Eye (tissue), 1 donor: ENCODE data around the gene PPIC.
A peak's percentile ranks its signal among the peaks of the same experiment; 100 is the strongest.

Experiments used
- DNase-seq: peaks from one replicate; pipeline ENCODE4 v3.0.0-alpha.2; 2015

The PPIC gene

DNA sequence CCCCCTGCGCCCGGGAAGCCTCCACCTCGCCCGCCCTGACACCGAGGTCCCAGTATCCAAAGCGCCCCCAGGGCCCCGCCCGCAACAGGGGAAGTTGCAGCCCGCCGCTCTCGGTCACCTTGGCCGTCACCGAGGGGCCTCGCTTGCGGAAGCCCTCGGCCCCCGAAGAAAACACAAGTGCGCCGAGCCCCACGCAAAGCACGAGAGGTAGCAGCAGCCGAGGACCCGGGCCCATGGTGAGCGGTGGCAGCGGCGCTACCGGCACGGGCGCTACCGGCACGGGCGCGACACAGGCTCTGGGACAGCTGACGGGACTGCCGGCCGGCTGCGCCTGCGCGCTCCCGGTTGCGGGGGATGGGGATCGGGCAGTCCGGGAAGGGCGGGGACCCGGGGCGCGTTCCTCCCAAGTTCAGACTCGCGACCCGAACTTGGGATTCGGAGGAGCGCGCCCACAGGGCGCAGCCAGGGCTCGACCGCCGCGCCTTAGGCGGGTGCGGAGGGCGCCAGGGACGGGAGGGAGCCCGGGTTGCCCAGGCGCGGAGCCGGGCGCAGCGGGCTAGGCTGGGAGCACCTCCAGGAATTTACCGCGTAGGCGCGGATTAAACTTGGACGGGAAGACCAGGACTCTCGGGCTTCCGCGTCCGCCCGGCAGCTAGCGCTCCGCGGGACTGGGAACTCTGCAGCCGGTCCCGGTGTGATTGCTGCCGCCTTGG lies at the start of gene PPIC:
Gene PPIC, minus strand, starts transcription at position 335 of the 713 bp plus-strand sequence. Its CDS starts 100 bp downstream, at position 235.
- peak; percentile 90 for DNase-seq

DNA sequence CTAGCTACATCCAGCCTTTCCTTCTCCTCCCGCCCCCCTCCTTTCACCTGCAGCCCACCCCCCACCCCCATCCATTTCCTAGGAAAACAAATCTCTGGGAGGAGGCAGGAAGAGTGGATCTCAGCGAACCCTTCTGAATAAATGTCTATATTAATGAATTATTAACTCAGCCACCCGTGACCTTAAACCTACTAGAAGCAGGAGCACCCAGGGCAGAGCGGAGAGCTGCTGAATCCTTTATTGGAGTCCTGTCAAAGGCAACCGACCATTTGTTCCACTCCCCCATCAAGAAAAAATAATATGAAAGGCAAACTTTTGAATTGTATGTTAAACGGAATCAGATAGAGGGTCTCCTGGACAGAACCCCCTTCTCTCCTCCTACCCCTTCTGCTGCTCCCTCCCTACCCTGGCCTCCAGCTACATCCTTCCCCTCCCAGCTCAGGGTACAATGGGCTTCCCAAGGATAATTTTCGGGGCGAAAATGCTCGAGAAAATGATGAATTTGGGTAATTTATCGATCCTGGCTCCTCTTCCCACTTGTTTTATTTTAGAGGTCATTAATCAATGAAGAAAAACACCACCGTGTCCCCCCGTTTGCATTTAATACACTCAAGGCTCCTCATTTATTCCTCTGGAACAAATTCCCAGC lies 49.2 kb upstream of the PPIC start:
- DNase-seq = peak; percentile 37

DNA sequence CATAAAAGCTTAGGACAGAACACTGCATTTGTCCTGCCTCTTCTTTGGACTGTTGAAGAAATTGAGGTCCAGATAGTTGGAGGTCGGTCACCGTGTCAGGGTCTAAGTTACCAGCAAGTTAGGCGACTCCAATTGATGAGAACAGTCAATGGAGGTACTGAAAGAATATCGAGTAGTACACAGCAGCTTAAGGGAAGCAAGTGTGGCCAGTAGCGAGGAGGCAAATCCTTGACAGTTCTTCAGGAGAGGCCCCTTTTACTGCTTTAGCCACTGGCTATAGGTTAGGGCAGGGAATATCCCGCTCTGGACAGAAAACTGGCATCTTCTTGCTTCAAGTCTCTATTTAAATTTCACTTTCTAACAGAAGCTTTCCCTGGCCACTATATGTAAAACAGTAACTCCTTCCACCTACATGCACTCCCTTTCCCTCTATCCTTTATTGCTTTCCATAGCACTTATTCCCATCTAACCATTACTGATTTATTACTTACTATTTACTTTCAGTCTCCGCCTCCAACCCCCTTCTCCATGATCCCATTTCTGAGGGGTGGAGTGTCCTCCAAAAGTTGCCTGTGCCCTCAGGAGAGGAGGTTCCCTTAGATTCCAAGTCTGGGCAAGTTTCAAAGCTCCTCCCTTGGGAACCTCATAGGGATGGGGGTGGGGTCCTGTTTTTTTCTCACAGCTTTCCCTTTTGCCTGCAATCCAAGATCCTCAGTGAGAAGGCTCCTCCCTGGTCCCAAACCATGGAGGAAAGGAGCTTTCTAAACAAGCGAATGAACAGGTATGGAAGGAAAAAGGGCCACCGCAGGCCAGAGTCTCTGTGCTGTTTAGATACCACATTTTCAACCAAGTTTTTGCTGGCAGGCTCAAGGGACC lies 48.4 kb upstream of the PPIC start:
- DNase-seq = no peak

- no peak for DNase-seq
Measured at GRCh38 chr5:123083298-123083697, 46.8 kb upstream of the PPIC start.

GRCh38 chr5:123080215-123080614 lies 43.7 kb upstream of the PPIC start:
- no peak for DNase-seq

- no peak for DNase-seq
Measured at GRCh38 chr5:123075521-123076163, 39.1 kb upstream of the PPIC start.

- DNase-seq = no peak
Measured at GRCh38 chr5:123068368-123068938, 31.9 kb upstream of the PPIC start.

GRCh38 chr5:123066016-123066415 lies 29.5 kb upstream of the PPIC start:
- no peak for DNase-seq

- DNase-seq = no peak
Measured at GRCh38 chr5:123059455-123059854, 22.9 kb upstream of the PPIC start.

DNA sequence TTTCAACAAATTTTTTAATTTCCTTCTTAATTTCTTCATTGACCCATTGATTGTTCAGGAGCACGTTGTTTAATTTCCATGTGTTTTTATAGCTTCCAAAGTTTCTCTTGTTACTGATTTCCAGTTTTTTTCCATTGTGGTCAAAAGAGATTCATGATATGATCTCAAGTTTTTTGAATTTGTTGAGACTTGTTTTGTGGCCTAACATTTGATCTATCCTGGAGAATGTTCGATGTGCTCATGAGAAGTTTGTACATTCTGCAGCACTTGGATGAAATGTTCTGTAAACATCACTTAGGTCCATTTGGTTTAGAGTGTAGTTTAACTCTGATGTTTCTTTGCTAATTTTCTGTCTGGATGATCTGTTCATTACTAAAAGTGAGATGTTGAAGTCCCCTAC lies 14.7 kb upstream of the PPIC start:
- no peak for DNase-seq

GRCh38 chr5:123047706-123048105 lies 11.2 kb upstream of the PPIC start:
- no peak for DNase-seq

GRCh38 chr5:123046222-123046621 lies 9.7 kb upstream of the PPIC start:
- no peak for DNase-seq

- no peak for DNase-seq
Measured at GRCh38 chr5:123044926-123045617, 8.5 kb upstream of the PPIC start.

- DNase-seq = no peak
Measured at GRCh38 chr5:123039673-123040072, 3.1 kb upstream of the PPIC start.

GRCh38 chr5:123037104-123037418 lies 536 bp upstream of the PPIC start:
- DNase-seq = no peak

- DNase-seq = no peak
Measured at GRCh38 chr5:123035918-123036390, 571 bp downstream of the PPIC start.

GRCh38 chr5:123035360-123035917 lies 1.1 kb downstream of the PPIC start:
- peak; percentile 77 for DNase-seq

DNA sequence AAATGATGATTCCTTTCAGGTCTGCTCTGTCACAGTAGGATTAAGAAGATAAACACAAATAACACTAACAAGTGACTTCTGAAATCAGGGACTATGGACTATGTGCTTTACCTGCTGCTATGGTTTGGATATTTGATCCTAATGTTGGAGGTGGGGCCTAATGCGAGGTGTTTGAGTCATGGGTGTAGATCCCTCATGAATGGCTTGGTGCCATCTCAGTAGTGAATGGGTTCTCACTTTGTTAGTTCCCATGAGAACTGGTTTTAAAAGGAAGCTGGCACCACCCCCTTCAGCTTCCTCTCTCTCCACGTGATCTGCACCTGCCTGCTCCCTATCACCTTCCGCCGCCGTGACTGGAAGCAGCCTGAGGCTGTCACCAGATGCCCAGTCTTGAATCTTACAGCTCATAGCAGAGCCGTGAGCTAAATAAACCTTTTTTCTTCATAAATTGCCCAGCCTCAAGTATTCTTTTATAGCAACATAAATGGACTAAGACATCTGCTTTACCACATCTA lies 3.3 kb downstream of the PPIC start:
- DNase-seq = no peak

DNA sequence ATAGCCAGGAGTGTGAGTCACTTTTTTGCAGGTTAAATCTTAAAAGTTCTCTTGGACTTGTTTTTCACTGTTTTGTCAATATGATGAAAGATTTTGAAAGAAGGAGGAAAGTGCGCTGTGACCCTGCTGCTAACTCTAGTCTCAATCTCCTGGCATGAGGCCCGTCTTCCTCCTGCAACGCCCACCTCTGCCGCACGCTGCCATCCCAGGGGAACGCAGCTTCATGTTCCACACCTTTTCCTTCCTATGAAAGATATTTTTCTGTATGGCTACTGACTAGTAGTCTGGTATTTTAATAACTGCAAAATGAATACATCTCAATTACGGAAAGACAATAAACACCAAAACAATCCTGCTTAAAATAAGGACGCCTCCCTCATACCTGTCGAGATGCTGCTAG lies 8.3 kb downstream of the PPIC start:
- no peak for DNase-seq

- no peak for DNase-seq
Measured at GRCh38 chr5:123014689-123015088, 21.8 kb downstream of the PPIC start.

DNA sequence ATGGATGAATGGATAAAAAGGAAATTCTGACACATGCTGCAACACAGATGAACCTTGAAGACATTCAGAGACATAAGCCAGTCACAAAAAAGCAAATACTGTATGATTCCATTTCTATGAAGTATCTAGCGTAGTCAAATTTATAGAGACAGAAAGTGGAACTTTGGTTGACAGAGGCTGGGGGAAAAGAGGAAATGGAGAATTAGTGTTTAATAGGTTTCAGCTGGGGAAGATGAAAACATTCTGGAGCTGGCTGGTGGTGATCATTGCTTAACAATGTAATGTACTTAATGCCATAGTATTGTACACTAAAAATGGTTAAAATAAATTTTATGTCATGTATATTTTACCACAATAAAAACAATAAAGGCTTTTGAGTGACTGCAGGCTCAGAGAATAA lies 24.2 kb downstream of the PPIC start:
- DNase-seq = peak; percentile 56

GRCh38 chr5:123007754-123008153 lies 28.8 kb downstream of the PPIC start:
- no peak for DNase-seq
